Liver (tissue), 3 donors: Measurements from ENCODE around the gene MELK.

ENCODE experiments used
- JUND ChIP-seq, 2 donors: IDR thresholded peaks; 2 replicates each; pipeline ENCODE4 v1.6.1; 2016; ENCODE audit warnings: antibody characterized with exemption in 2 of 2
- RAD21 ChIP-seq, 2 donors: IDR thresholded peaks; 2 replicates each; pipeline ENCODE4 v1.6.1; 2016; ENCODE audit warnings: antibody characterized with exemption in 2 of 2, mild to moderate bottlenecking in 2 of 2
- SP1 ChIP-seq: IDR thresholded peaks from 2 replicates; pipeline ENCODE4 v1.6.1; 2018; ENCODE audit warnings: antibody characterized with exemption, mild to moderate bottlenecking
- TAF1 ChIP-seq: conservative IDR thresholded peaks from 2 replicates; pipeline ENCODE4 v1.6.1; 2016; ENCODE audit warnings: antibody characterized with exemption, mild to moderate bottlenecking
- TF ChIP-seq, protein P1 (sequence below): fragments of 150-350 bp; IDR thresholded peaks from 2 replicates; pipeline ENCODE4 v1.5.1; 2017; ENCODE audit warnings: improper control_type of control experiment, low read depth, low read length; ENCODE audit not compliant: missing input control
- TF ChIP-seq, protein P2 (sequence below): IDR thresholded peaks from 2 replicates; pipeline ENCODE4 v1.6.1; 2016; ENCODE audit warnings: antibody characterized with exemption
- donor health status: healthy.
- donor health status: healthy.

DNA sequence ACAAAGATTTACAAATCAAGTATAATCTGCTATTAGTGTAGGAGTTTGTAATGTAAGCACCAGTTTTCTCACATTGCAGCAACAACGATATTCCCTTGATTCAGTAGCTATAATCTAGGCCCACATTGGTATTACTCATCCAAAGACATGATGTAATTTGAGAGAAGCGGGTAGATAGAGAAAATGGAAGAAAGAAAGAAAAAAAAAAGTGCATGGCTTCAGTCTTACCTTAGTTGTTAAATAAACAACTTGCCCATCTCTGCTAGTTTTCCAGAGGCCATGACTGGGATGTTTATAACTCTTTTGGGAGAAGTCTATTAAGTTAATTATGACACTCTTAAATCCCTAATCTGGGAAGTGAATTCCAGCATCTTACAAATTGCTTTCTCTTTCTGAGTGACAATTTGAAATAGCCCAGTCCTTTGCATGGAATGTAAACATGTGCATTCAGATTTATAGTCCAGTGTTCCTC lies 2.8 kb downstream of the MELK start:
- TF ChIP-seq RAD21 (IDR thresholded peaks at IDR 0.05) = no peak
- TF ChIP-seq TAF1 = no peak
- TF ChIP-seq, protein P1, sequence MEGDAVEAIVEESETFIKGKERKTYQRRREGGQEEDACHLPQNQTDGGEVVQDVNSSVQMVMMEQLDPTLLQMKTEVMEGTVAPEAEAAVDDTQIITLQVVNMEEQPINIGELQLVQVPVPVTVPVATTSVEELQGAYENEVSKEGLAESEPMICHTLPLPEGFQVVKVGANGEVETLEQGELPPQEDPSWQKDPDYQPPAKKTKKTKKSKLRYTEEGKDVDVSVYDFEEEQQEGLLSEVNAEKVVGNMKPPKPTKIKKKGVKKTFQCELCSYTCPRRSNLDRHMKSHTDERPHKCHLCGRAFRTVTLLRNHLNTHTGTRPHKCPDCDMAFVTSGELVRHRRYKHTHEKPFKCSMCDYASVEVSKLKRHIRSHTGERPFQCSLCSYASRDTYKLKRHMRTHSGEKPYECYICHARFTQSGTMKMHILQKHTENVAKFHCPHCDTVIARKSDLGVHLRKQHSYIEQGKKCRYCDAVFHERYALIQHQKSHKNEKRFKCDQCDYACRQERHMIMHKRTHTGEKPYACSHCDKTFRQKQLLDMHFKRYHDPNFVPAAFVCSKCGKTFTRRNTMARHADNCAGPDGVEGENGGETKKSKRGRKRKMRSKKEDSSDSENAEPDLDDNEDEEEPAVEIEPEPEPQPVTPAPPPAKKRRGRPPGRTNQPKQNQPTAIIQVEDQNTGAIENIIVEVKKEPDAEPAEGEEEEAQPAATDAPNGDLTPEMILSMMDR = no peak
- no peak for TF ChIP-seq JUND (IDR thresholded peaks at IDR 0.05)
- TF ChIP-seq, protein P2, sequence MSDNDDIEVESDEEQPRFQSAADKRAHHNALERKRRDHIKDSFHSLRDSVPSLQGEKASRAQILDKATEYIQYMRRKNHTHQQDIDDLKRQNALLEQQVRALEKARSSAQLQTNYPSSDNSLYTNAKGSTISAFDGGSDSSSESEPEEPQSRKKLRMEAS = no peak
- no peak for TF ChIP-seq SP1
